Liver (tissue), 9 donors: ENCODE measurements around the gene ARMC5. TPM values are rescaled to one million over a fixed set of nuclear protein-coding genes. Genes with fewer than 3 reads are reported as not detected.

Source experiments
- DNase-seq: peaks from one replicate; pipeline ENCODE4 v3.0.0-alpha.2; 2017; ENCODE audit warnings: low spot score
- H3K27ac ChIP-seq, 2 donors: one replicate each; pipeline ENCODE4 v1.7.0; 2013; ENCODE audit warnings: inconsistent platforms in 2 of 2, low read length in 2 of 2, control low read depth in 1 of 2, low read depth in 1 of 2, mild to moderate bottlenecking in 1 of 2
- H3K27me3 ChIP-seq, 4 donors: one replicate each; pipeline versions ENCODE4 v1.6.1 to v1.7.0; 2013; ENCODE audit warnings: low read length in 3 of 4, inconsistent platforms in 1 of 4, mild to moderate bottlenecking in 1 of 4, moderate library complexity in 1 of 4; ENCODE audit not compliant: control insufficient read depth in 4 of 4, insufficient read depth in 4 of 4
- H3K36me3 ChIP-seq, 4 donors: one replicate each; pipeline versions ENCODE4 v1.6.1 to v1.7.0; 2013; ENCODE audit warnings: low read length in 3 of 4, mild to moderate bottlenecking in 3 of 4, low read depth in 1 of 4, moderate library complexity in 1 of 4; ENCODE audit not compliant: control insufficient read depth in 4 of 4, insufficient read depth in 3 of 4
- H3K4me1 ChIP-seq, 4 donors: one replicate each; pipeline versions ENCODE4 v1.6.1 to v1.7.0; 2013; ENCODE audit warnings: low read length in 3 of 4, mild to moderate bottlenecking in 3 of 4, moderate library complexity in 1 of 4; ENCODE audit not compliant: control insufficient read depth in 4 of 4, insufficient read depth in 4 of 4
- H3K4me3 ChIP-seq, 3 donors: one replicate each; pipeline versions ENCODE4 v1.6.1 to v1.7.0; 2013; ENCODE audit warnings: low read length in 3 of 3, control low read depth in 1 of 3, low read depth in 1 of 3, mild to moderate bottlenecking in 1 of 3
- H3K9ac ChIP-seq, 2 donors: one replicate each; pipeline ENCODE4 v1.7.0; 2013; ENCODE audit warnings: low read length in 2 of 2, mild to moderate bottlenecking in 2 of 2, moderate library complexity in 2 of 2, control low read depth in 1 of 2, low read depth in 1 of 2
- H3K9me3 ChIP-seq, 4 donors: one replicate each; pipeline versions ENCODE4 v1.6.1 to v1.7.0; 2013; ENCODE audit warnings: low read length in 3 of 4; ENCODE audit not compliant: control insufficient read depth in 4 of 4
- EGR1 ChIP-seq, 2 donors: IDR thresholded peaks; 2 replicates each; pipeline ENCODE4 v1.6.1; 2016 to 2018; ENCODE audit warnings: antibody characterized with exemption in 2 of 2, low read depth in 2 of 2
- FOXA1 ChIP-seq: IDR thresholded peaks from 2 replicates; pipeline ENCODE4 v1.6.1; 2016; ENCODE audit warnings: antibody characterized with exemption
- FOXA2 ChIP-seq: IDR thresholded peaks from 2 replicates; pipeline ENCODE4 v1.6.1; 2016; ENCODE audit warnings: antibody characterized with exemption
- GABPA ChIP-seq, 2 donors: IDR thresholded peaks in 1 of 2; conservative IDR thresholded peaks in 1 of 2; 2 replicates each; pipeline ENCODE4 v1.6.1; 2016; ENCODE audit warnings: antibody characterized with exemption in 2 of 2, mild to moderate bottlenecking in 1 of 2, moderate library complexity in 1 of 2
- HNF4A ChIP-seq, 2 donors: conservative IDR thresholded peaks; 2 replicates each; pipeline ENCODE4 v1.6.1; 2016; ENCODE audit warnings: antibody characterized with exemption in 2 of 2, mild to moderate bottlenecking in 2 of 2
- HNF4G ChIP-seq: IDR thresholded peaks from 2 replicates; pipeline ENCODE4 v1.6.1; 2016; ENCODE audit warnings: antibody characterized with exemption
- JUND ChIP-seq, 2 donors: IDR thresholded peaks; 2 replicates each; pipeline ENCODE4 v1.6.1; 2016; ENCODE audit warnings: antibody characterized with exemption in 2 of 2
- NR2F2 ChIP-seq: IDR thresholded peaks from 2 replicates; pipeline ENCODE4 v1.6.1; 2016; ENCODE audit warnings: antibody characterized with exemption
- RAD21 ChIP-seq, 2 donors: IDR thresholded peaks; 2 replicates each; pipeline ENCODE4 v1.6.1; 2016; ENCODE audit warnings: antibody characterized with exemption in 2 of 2, mild to moderate bottlenecking in 2 of 2
- RXRA ChIP-seq, 2 donors: IDR thresholded peaks; 2 replicates each; pipeline ENCODE4 v1.6.1; 2017 to 2018; ENCODE audit warnings: antibody characterized with exemption in 2 of 2, mild to moderate bottlenecking in 1 of 2
- SP1 ChIP-seq: IDR thresholded peaks from 2 replicates; pipeline ENCODE4 v1.6.1; 2018; ENCODE audit warnings: antibody characterized with exemption, mild to moderate bottlenecking
- TAF1 ChIP-seq: conservative IDR thresholded peaks from 2 replicates; pipeline ENCODE4 v1.6.1; 2016; ENCODE audit warnings: antibody characterized with exemption, mild to moderate bottlenecking
- YY1 ChIP-seq: IDR thresholded peaks from 2 replicates; pipeline ENCODE4 v1.6.1; 2016; ENCODE audit warnings: antibody characterized with exemption, mild to moderate bottlenecking
- WGBS: extraction: QIAGEN DNeasy Blood & Tissue Kit; methylation state at CpG from one replicate; pipeline ENCODE4 v1.1.7; 2013; 5-methylcytosine and 5-hydroxymethylcytosine counted together
- polyA plus RNA-seq, 2 donors: library from polyadenylated mRNA; stranded (reverse) in 1 of 2; unstranded in 1 of 2; fragments of 200-250 nt in 1 of 2; fragments of >200 nt in 1 of 2; fragmentation: Nextera tagmentation in 1 of 2; extraction: Ambion mirVana in 1 of 2; gene quantifications; one replicate each; pipeline versions ENCODE4 v1.2.1 to v1.2.3, GENCODE V29; 2013 to 2015
- total RNA-seq, 2 donors: library from RNA; depleted of rRNA; stranded (reverse); fragments of >200 nt; gene quantifications; one replicate each; pipeline ENCODE4 v1.2.3, GENCODE V29; 2014
- TF ChIP-seq, protein P1 (sequence below): fragments of 150-350 bp; IDR thresholded peaks from 2 replicates; pipeline ENCODE4 v1.5.1; 2017; ENCODE audit warnings: improper control_type of control experiment, low read depth, low read length; ENCODE audit not compliant: missing input control
- TF ChIP-seq, protein P2 (sequence below): IDR thresholded peaks from 2 replicates; pipeline ENCODE4 v1.6.1; 2016; ENCODE audit warnings: antibody characterized with exemption, mild to moderate bottlenecking
- TF ChIP-seq, protein P3 (sequence below): IDR thresholded peaks from 2 replicates; pipeline ENCODE4 v1.6.1; 2016; ENCODE audit warnings: antibody characterized with exemption
- TF ChIP-seq, protein P4 (sequence below): IDR thresholded peaks from 2 replicates; pipeline ENCODE4 v1.6.1; 2016; ENCODE audit warnings: antibody characterized with exemption
- TF ChIP-seq, protein P5 (sequence below): IDR thresholded peaks from 2 replicates; pipeline ENCODE4 v1.6.1; 2016; ENCODE audit warnings: antibody characterized with exemption
- donor health status: healthy.
- donor health status: healthy.
- donor health status: healthy.
- donor health status: healthy.
- donor health status: healthy.

ARMC5 gene
- total and polyA plus RNA-seq, 4 donors: 5.4 to 13.3 (median 11.4) TPM

- TF ChIP-seq NR2F2 (no peak), HNF4G (no peak)
Observed at GRCh38 chr16:31465788-31466370, 6.6 kb downstream of the ARMC5 start (continued).

DNA sequence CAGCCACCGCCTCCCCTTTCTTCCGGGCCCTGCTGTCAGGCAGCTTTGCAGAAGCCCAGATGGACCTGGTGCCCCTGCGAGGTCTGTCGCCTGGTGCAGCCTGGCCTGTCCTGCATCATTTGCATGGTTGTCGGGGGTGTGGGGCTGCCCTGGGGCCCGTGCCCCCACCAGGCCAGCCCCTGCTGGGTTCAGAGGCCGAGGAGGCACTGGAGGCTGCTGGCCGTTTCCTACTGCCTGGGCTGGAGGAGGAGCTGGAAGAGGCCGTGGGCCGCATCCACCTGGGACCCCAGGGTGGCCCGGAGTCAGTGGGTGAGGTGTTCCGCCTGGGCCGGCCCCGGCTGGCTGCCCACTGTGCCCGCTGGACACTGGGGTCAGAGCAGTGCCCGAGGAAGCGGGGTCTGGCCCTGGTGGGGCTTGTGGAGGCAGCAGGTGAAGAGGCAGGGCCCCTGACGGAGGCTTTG lies 7.1 kb downstream of the ARMC5 start:
- peaks cover 0 to 23% (median 3%) of the 10 kb centered on the region in 4 donors for H3K36me3 ChIP-seq
- no peak overlapping the region for H3K4me3 ChIP-seq
- 94% methylated on average over 18 of the region's 18 CpGs for WGBS
- TF ChIP-seq, protein P1, sequence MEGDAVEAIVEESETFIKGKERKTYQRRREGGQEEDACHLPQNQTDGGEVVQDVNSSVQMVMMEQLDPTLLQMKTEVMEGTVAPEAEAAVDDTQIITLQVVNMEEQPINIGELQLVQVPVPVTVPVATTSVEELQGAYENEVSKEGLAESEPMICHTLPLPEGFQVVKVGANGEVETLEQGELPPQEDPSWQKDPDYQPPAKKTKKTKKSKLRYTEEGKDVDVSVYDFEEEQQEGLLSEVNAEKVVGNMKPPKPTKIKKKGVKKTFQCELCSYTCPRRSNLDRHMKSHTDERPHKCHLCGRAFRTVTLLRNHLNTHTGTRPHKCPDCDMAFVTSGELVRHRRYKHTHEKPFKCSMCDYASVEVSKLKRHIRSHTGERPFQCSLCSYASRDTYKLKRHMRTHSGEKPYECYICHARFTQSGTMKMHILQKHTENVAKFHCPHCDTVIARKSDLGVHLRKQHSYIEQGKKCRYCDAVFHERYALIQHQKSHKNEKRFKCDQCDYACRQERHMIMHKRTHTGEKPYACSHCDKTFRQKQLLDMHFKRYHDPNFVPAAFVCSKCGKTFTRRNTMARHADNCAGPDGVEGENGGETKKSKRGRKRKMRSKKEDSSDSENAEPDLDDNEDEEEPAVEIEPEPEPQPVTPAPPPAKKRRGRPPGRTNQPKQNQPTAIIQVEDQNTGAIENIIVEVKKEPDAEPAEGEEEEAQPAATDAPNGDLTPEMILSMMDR: no peak
- TF ChIP-seq RAD21 (IDR thresholded peaks at IDR 0.05): no peak
- TF ChIP-seq FOXA2: no peak
- TF ChIP-seq RXRA (IDR thresholded peaks at IDR 0.05): no peak
- TF ChIP-seq HNF4G: no peak
- TF ChIP-seq, protein P2, sequence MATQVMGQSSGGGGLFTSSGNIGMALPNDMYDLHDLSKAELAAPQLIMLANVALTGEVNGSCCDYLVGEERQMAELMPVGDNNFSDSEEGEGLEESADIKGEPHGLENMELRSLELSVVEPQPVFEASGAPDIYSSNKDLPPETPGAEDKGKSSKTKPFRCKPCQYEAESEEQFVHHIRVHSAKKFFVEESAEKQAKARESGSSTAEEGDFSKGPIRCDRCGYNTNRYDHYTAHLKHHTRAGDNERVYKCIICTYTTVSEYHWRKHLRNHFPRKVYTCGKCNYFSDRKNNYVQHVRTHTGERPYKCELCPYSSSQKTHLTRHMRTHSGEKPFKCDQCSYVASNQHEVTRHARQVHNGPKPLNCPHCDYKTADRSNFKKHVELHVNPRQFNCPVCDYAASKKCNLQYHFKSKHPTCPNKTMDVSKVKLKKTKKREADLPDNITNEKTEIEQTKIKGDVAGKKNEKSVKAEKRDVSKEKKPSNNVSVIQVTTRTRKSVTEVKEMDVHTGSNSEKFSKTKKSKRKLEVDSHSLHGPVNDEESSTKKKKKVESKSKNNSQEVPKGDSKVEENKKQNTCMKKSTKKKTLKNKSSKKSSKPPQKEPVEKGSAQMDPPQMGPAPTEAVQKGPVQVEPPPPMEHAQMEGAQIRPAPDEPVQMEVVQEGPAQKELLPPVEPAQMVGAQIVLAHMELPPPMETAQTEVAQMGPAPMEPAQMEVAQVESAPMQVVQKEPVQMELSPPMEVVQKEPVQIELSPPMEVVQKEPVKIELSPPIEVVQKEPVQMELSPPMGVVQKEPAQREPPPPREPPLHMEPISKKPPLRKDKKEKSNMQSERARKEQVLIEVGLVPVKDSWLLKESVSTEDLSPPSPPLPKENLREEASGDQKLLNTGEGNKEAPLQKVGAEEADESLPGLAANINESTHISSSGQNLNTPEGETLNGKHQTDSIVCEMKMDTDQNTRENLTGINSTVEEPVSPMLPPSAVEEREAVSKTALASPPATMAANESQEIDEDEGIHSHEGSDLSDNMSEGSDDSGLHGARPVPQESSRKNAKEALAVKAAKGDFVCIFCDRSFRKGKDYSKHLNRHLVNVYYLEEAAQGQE: no peak
- TF ChIP-seq GABPA (IDR thresholded peaks at IDR 0.05 in 1 of 2, conservative IDR thresholded peaks at IDR 0.05 in 1 of 2): no peak
- TF ChIP-seq, protein P3, sequence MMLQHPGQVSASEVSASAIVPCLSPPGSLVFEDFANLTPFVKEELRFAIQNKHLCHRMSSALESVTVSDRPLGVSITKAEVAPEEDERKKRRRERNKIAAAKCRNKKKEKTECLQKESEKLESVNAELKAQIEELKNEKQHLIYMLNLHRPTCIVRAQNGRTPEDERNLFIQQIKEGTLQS: no peak
- no peak for TF ChIP-seq TAF1
- TF ChIP-seq YY1: no peak
- TF ChIP-seq JUND (IDR thresholded peaks at IDR 0.05): no peak
- no peak for TF ChIP-seq EGR1 (IDR thresholded peaks at IDR 0.05; ENCODE audit: low read depth in 2 of 2)
- TF ChIP-seq, protein P4, sequence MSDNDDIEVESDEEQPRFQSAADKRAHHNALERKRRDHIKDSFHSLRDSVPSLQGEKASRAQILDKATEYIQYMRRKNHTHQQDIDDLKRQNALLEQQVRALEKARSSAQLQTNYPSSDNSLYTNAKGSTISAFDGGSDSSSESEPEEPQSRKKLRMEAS: no peak
- TF ChIP-seq HNF4A (conservative IDR thresholded peaks at IDR 0.05): no peak
- no peak for TF ChIP-seq FOXA1
- TF ChIP-seq NR2F2: no peak
- TF ChIP-seq, protein P5, sequence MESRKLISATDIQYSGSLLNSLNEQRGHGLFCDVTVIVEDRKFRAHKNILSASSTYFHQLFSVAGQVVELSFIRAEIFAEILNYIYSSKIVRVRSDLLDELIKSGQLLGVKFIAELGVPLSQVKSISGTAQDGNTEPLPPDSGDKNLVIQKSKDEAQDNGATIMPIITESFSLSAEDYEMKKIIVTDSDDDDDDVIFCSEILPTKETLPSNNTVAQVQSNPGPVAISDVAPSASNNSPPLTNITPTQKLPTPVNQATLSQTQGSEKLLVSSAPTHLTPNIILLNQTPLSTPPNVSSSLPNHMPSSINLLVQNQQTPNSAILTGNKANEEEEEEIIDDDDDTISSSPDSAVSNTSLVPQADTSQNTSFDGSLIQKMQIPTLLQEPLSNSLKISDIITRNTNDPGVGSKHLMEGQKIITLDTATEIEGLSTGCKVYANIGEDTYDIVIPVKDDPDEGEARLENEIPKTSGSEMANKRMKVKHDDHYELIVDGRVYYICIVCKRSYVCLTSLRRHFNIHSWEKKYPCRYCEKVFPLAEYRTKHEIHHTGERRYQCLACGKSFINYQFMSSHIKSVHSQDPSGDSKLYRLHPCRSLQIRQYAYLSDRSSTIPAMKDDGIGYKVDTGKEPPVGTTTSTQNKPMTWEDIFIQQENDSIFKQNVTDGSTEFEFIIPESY: no peak
- TF ChIP-seq SP1: no peak
- H3K9me3 ChIP-seq: no peaks in the 10 kb centered on the region
- no peaks in the 10 kb centered on the region for H3K27me3 ChIP-seq
- DNase-seq: no peak
- peaks cover 7 to 24% (median 14%) of the 10 kb centered on the region in 4 donors for H3K4me1 ChIP-seq
- H3K27ac ChIP-seq: no peak overlapping the region
- no peak overlapping the region for H3K9ac ChIP-seq
